GM10248 (cell line): ENCODE results near the gene ADAT3.

ENCODE experiments used
- CTCF ChIA-PET: fragments of 300-600 bp; sonication (Branson Sonifier 250); formaldehyde crosslinking; extraction: SDS; loops from one replicate; lab custom pipeline; 2021; ENCODE audit warnings: antibody characterized with exemption; lab: Yijun Ruan, JAX
- POLR2A ChIA-PET: fragments of 350-650 bp; sonication (Branson Sonifier 250); formaldehyde crosslinking; extraction: SDS; loops from one replicate; lab custom pipeline; 2020; ENCODE audit warnings: antibody characterized with exemption; lab: Yijun Ruan, JAX
- DNase-seq: peaks from one replicate; pipeline ENCODE4 v3.0.0; 2012; ENCODE audit errors: extremely low spot score
- TF ChIP-seq, protein P1 (sequence below): IDR thresholded peaks from 2 replicates; pipeline ENCODE4 v1.5.1; 2012; ENCODE audit warnings: mild to moderate bottlenecking, low read depth; ENCODE audit errors: extremely low read depth, missing control alignments, control extremely low read depth

ADAT3 gene

DNA sequence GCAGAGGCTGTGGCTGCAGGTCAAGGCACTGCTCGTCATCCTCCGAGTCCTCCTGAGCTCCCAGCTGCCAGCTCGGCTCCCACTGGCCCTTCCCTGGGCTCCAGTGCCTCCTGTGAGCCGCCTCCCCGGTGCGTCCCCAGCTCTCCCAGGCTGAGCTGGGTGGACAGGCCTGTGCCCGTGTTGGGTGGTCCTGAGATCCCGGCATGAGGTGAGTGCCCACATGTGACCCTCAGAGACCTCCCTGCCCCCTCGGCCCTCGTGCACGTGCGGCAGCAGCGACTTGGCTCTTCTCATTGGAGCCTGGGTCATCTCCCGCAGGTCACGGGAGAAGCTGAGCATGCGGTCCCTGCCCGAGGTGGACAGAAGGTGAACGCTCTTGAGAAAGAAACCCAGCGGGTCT is 15.4 kb downstream of the ADAT3 start:
- TF ChIP-seq, protein P1, sequence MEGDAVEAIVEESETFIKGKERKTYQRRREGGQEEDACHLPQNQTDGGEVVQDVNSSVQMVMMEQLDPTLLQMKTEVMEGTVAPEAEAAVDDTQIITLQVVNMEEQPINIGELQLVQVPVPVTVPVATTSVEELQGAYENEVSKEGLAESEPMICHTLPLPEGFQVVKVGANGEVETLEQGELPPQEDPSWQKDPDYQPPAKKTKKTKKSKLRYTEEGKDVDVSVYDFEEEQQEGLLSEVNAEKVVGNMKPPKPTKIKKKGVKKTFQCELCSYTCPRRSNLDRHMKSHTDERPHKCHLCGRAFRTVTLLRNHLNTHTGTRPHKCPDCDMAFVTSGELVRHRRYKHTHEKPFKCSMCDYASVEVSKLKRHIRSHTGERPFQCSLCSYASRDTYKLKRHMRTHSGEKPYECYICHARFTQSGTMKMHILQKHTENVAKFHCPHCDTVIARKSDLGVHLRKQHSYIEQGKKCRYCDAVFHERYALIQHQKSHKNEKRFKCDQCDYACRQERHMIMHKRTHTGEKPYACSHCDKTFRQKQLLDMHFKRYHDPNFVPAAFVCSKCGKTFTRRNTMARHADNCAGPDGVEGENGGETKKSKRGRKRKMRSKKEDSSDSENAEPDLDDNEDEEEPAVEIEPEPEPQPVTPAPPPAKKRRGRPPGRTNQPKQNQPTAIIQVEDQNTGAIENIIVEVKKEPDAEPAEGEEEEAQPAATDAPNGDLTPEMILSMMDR: no peak
- no peak for DNase-seq
- CTCF ChIA-PET: interaction anchor here (1.5 kb wide), 1 partner anchor 9 kb away, joined by 5 read pairs; no protein-coding TSS in a partner anchor
- POLR2A ChIA-PET: no interaction called here

DNA sequence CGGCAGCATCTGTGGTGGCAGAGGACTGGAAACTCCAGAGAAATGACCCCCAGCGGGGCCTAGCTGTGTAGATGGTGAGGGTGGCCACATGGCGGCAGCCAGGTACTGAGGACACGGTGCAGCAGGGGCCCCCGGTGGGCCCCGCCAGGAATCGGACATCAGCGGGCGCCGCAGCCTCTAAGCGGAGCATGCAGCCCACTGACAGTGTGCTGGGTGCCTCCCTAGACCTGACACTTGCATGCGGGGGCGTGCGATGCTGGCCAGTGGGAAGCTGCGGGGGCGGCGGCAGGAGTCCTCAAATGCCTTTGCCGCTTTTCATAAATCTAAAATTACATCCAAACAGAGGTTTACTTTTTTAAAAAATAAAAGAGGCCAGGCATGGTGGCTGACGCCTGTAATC is 16.1 kb downstream of the ADAT3 start:
- no peak for DNase-seq
- TF ChIP-seq, protein P1: no peak
- ChIA-PET POLR2A (no interaction called here), CTCF (interaction anchor here (1.0 kb wide), 1 partner anchor 96 kb away, joined by 3 read pairs; no protein-coding TSS in a partner anchor)

DNA sequence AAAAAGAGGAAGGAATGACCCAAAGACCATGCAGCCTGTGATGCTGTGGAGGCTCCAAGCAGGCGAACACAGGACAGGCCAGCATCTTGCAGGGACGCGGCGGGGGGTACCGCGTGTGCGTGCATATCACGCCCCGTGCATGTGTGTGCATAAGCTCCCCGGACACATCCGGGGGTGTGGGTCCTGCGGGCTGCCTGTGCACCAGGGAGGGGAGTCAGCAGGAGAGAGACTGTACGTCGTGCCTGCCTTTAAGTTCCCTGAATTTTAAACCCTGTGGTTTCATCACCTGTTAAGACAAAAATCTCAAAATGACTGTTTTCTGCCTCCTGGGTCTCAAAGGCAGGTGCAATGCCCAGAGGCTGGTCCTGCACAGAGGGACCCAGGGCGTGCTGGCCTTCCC is 16.6 kb downstream of the ADAT3 start:
- POLR2A ChIA-PET: no interaction called here
- CTCF ChIA-PET: interaction anchor here (1.0 kb wide), 1 partner anchor 96 kb away, joined by 3 read pairs; no protein-coding TSS in a partner anchor
- TF ChIP-seq, protein P1: no peak
- DNase-seq: no peak

DNA sequence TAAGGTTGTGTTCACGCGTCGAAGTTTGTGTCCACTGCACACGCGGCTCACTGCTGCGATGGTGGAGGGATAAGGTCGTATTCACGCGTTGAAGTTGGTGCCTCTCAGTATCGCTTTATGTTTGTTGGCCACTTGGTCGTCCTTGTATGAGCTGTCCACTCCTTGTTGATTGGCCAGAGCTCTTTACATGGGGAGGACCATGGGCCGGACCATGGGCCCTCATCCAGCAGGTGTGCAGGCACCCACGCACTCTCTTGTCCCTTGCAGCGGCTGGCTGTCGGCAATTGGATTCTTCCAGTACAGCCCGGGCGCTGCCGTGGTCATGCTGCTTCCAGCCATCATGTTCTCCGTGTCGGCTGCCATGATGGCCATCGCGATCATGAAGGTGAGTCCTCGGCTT is 17.6 kb downstream of the ADAT3 start:
- ChIA-PET POLR2A (no interaction called here), CTCF (interaction anchor here (1.1 to 2.4 kb wide), 3 partner anchors 14 to 23 kb away, joined by 3 to 14 read pairs (median 3); partner anchors contain the start of genes ADAT3 and SCAMP4)
- DNase-seq: no peak
- TF ChIP-seq, protein P1: no peak

DNA sequence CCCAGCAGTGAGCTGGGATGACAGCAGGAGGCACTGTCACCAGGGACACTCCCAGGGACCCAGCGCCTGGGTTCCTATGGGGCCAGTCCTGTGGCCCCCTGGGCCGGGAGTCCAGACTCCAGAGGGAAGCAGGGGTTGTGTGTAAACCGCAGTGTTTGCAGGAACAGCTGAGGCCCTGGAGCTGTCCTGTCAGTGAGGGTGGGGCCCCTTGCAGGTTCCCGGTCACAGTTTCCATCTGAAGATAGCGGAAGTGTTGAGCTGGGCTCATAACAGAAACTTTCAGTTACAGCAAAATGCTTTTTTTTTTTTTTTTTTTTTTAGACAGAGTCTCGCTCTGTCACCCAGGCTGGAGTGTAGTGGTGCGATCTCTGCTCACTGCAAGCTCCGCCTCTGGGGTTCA is 18.1 kb downstream of the ADAT3 start:
- peak; percentile 48 for DNase-seq
- ChIA-PET CTCF (interaction anchor here (1.1 to 2.4 kb wide), 3 partner anchors 14 to 22 kb away, joined by 3 to 14 read pairs (median 3); partner anchors contain the start of genes ADAT3 and SCAMP4), POLR2A (interaction anchor here (1.4 kb wide), 1 partner anchor 19 kb away, joined by 3 read pairs; no protein-coding TSS in a partner anchor)
- TF ChIP-seq, protein P1: no peak

DNA sequence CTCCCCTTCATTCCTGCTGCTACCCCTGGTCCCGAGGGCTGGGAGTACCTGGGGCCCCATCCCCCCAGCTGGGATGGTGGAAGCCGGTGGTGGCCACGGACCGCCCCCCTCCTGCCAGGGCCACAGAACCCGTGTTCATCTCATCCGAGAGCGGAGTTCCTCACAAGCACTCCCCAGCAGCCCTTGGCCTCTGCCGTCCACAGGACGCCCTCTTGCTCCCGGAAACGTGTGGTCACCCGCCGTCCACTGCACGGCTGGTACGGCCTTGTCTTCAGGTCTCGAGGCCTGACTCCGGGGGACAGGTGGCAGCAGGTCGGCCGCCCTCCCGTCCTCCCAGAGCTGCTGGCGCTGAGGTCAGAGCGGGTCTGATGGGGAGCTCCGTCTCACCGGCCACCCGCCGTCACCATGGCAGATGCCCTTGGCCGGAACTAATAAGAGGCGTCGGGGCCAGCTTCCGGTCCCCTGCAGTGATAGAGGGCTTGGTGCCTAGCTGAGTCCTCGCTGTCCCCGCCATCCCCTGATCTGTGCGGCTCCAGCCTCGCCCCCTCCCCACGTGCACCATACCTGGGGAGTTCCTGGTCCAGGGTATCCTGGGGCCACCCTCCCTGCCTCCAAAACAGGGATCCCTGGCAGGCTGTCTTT is 19.2 kb downstream of the ADAT3 start:
- ChIA-PET CTCF (interaction anchor here (1.4 to 2.4 kb wide), 2 partner anchors 12 to 27 kb away, joined by 3 to 14 read pairs; no protein-coding TSS in a partner anchor), POLR2A (interaction anchor here (1.4 kb wide), 1 partner anchor 20 kb away, joined by 3 read pairs; no protein-coding TSS in a partner anchor)
- TF ChIP-seq, protein P1: no peak
- DNase-seq: no peak
